Hypothalamus (tissue), 51 donors: ENCODE results near the gene RAMAC.
"Not testable (repeated sequence)": the region's sequence is repeated elsewhere in the genome, so short reads cannot be mapped to it uniquely, and the experiment has no call there.

Experiments
- DNase-seq, 51 donors: peaks; one replicate each; lab custom pipeline; 2025; lab: John Stamatoyannopoulos, UW

Gene RAMAC

GRCh38 chr15:83011271-83012075 is 25.5 kb downstream of the RAMAC start, which contains the start of gene C15orf40:
Gene C15orf40 (minus strand): TSS chr15:83011639. CDS start chr15:83011607, 32 bp downstream.
- DNase-seq, result peak; percentile 50 to 92 (median 83)

GRCh38 chr15:83012076-83012426 is 26.0 kb downstream of the RAMAC start:
- DNase-seq, result no peak

GRCh38 chr15:83012636-83013035 is 26.6 kb downstream of the RAMAC start:
- no peak for DNase-seq

- DNase-seq, result no peak
Observed at GRCh38 chr15:83014205-83014653, 28.2 kb downstream of the RAMAC start.

- no peak for DNase-seq
Observed at GRCh38 chr15:83015361-83015760, 29.4 kb downstream of the RAMAC start.

GRCh38 chr15:83016906-83017305 is 30.9 kb downstream of the RAMAC start:
- no peak for DNase-seq

- DNase-seq, result no peak
Observed at GRCh38 chr15:83018436-83018835, 32.4 kb downstream of the RAMAC start.

GRCh38 chr15:83030021-83030420 is 44.0 kb downstream of the RAMAC start:
- DNase-seq, result no peak

GRCh38 chr15:83031234-83031633 is 45.2 kb downstream of the RAMAC start:
- DNase-seq, result not testable (repeated sequence)

GRCh38 chr15:83036253-83036652 is 50.2 kb downstream of the RAMAC start:
- DNase-seq, result no peak

- no peak for DNase-seq
Observed at GRCh38 chr15:83039206-83039605, 53.2 kb downstream of the RAMAC start.
